NCI-H460 (cell line): ENCODE results near the gene ATG2B. TPM values are rescaled to one million over a fixed set of nuclear protein-coding genes. Genes with fewer than 3 reads are reported as not detected.
A peak's percentile ranks its signal among the peaks of the same experiment; 100 is the strongest.
"Not testable (repeated sequence)": the region's sequence is repeated elsewhere in the genome, so short reads cannot be mapped to it uniquely, and the experiment has no call there.

ENCODE experiments used
- DNase-seq: peaks from one replicate; pipeline ENCODE4 v3.0.0-alpha.2; 2016; ENCODE audit warnings: low read depth; ENCODE audit errors: extremely low read depth
- total RNA-seq: library from RNA; depleted of rRNA; stranded (reverse); fragments of >200 nt; shearing (Covaris generic); gene quantifications from 2 replicates; pipeline ENCODE4 v1.2.3, GENCODE V29; 2014

Gene ATG2B
- total RNA-seq, 1 experiment from 2014 or later, result 13.1 TPM

- no peak for DNase-seq
Measured at GRCh38 chr14:96383445-96383844, 20.3 kb upstream of the ATG2B start.

DNA sequence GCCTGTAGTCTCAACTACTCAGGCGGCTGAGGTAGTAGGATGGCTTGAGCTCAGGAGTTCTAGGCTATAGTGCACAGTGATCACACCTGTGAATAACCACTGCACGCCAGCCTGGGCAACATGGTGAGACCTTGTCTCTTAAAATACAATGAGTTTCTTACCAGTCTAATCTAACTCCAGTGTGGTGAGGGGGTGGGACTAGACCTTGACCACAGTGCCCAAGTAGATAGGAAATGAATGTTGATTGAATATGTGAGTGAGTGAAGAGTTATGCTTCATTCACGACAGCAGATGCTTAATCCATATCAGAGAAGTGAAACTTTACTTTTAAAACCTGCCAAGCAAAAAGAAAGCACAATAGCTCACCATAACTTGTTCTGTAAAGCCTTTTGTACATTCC is 17.6 kb upstream of the ATG2B start:
- DNase-seq, result no peak

GRCh38 chr14:96376093-96376492 is 13.0 kb upstream of the ATG2B start:
- DNase-seq, result no peak

DNA sequence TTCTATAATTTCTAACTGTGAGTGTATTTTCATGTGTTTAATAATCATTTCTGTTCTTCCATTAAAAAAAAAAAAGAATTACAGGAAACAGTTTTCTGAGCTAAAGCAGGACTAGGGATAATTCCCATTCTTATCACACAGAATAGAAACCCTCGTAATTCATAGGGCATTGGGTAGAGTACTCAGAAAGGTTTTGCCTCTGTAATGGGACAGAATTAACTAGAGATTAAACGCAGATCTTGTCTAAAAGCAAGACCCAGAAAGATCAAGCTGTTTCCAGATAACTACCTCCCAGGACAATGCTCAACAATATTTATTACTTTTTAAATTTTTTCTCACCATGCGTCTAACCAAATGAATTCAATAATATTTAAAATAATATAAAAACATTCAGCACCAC is 10.4 kb upstream of the ATG2B start:
- DNase-seq, result no peak

DNA sequence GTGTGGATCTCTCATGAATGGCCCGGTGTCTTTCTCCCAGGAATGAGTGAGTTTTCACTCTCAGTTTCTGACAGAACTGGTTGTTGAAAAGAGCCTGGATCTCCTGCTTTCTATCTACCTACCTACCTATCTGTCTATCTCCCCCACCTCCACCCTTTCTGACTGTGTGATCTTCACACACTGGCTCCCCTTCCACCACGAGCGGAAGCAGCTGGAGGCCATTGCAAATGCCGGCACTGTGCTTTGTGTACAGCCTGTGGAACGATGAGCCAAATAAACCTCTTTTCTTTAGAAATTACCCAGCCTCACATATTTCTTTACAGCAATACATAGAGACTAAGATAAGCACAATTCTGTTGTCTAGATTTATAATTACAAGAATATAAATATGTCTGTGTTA is 7.4 kb upstream of the ATG2B start:
- DNase-seq, result no peak

DNA sequence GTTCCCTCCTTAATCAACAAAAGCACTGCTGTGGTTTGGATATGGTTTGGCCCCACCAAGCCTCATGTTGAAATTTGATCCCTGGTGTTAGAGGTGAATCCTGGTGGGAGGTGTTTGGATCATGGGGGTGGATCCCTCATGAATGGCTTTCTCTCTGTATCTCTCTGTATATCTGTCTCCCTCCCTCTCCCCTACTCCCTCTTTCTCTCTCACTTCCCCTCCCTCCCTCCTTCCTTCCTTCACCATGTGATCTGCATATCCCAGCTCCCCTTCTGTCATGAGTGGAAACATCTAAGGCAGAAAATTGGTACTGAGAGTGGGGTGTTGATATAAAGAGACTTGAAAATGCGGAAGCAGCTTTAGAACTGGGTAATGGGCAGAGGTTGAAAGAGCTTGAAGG is 5.4 kb upstream of the ATG2B start:
- DNase-seq, result no peak

- DNase-seq, result no peak
Measured at GRCh38 chr14:96364962-96365361, 1.8 kb upstream of the ATG2B start.

DNA sequence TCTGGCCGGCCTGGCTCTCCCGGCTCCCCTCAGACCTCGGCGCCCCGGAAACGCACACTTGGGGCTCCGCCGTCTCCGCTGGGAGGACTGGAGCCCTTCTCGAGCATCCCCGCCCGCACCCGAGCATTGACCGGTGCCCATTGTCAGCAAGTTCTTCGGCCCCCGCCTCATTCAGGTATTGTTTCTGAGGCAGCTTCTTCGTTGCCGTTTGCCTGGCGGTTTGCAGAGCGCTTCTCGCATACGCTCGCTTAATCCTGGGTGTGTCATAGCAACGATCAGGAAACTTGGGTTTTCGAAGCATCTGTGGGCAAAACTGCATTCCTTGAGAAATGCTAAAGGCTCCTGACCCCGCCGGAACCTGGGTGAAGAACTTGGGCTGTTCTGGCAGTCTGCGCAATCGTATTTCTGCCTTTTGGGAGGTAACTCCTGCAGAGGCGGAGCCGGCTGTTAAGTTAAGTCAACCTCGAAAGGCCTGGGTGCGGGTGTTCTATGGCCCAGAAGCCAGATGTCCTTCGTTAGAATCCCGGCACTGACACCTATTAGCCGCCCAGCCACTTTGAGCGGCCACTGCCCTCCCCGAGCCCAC is 703 bp upstream of the ATG2B start:
- no peak for DNase-seq

DNA sequence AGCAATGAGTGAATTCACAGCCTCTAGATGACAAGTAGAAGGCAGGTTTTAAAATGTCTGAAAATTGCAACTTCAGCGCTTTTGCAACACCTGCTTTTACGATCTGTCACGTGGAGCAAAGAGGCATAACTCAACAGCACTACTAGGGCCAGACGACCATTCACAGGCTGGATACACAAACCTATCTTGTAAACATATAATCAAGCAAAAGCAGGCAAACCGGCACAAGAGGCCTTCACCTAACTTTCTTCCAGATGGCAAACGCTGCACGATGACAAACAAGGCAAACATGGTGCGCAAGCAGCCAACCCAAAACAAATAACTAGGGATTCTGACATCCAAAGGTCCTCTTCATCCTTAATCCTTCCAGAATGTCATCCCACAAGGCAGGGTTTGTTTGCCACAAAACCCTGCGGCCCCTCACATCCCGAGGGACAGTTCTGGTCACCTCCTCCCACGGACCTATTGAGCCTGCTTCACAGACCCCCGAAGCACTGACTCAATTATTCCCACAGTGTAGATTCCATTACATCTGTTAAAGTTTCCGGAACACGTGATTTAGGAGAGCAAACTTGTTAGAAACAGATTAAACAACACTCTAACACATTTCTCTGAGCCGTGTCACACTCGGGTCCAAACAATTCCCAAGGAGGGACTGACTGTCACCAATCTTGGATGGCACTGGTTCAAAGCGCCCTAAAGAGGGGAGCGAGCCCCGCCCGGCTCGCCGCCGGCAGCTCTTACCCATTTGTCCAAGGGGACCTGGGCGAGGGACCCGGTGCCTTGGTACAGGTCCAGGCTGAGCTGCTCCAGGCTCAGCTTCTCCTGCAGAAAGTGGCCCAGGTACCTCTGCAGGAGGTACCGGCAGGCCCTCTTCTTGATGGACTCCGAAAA is 823 bp downstream of the ATG2B start:
- peak; percentile 35 for DNase-seq

- no peak for DNase-seq
Measured at GRCh38 chr14:96359959-96360358, 3.2 kb downstream of the ATG2B start.

- DNase-seq, result no peak
Measured at GRCh38 chr14:96357216-96357615, 5.9 kb downstream of the ATG2B start.

- no peak for DNase-seq
Measured at GRCh38 chr14:96354246-96354645, 8.9 kb downstream of the ATG2B start.

GRCh38 chr14:96352708-96353107 is 10.4 kb downstream of the ATG2B start:
- DNase-seq, result no peak

- DNase-seq, result no peak
Measured at GRCh38 chr14:96351986-96352385, 11.2 kb downstream of the ATG2B start.

DNA sequence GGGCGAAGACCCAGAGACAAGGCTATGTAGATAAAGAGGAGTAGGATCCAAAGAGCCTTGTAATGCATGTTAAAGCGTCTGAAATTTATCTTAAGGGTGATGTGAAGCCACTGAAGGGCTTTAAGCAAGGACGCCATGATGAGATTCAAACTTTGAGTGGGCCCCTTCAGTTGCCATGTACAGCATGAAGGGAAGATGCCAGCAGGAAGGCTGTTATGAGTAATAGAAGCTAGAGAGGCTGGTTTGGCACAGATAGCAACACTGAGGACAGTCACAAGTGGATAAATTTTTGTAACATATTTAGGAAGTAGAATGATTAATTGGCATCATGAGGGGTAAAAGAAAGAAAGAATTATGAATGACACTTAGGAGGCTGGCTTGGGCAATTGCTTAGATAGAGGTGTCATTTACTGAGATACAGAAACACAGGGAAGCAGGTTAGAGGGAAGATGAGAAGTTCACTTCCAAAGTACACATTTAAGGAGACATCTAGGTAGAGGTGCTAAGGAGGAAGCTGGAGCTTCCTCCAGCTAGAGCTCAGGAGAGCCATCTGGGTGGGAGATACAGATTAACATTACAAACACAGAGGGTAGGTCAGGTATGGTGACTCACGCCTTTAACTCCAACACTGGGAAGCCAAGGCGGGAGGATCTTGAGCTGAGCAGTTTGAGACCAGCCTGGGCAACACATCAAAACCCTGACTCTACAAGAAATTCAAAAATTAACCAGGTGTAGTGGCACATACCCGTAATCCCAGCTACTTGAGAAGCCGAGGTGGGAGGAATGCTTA is 13.7 kb downstream of the ATG2B start:
- no peak for DNase-seq

DNA sequence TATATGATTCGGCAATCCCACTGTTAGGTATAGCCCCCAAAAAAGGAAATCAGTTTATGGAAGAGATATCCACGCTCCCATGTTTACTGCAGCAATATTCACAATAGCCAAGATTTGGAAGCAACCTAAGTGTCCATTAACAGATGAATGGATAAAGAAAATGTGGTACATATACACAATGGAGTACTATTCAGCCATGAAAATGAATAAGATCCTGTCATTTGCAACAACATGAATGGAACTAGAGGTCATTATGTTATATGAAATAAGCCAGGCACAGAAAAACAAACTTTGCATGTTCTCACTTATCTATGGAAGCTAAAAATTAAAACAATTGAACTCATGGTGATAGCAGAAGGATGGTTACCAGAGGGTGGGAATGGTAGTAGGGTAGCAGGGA is 15.2 kb downstream of the ATG2B start:
- DNase-seq, result not testable (repeated sequence)

- no peak for DNase-seq
Measured at GRCh38 chr14:96345669-96346068, 17.5 kb downstream of the ATG2B start.

- DNase-seq, result no peak
Measured at GRCh38 chr14:96341323-96341722, 21.8 kb downstream of the ATG2B start.

- DNase-seq, result no peak
Measured at GRCh38 chr14:96338551-96338950, 24.6 kb downstream of the ATG2B start.

- DNase-seq, result no peak
Measured at GRCh38 chr14:96324219-96324618, 38.9 kb downstream of the ATG2B start.

GRCh38 chr14:96320605-96321004 is 42.5 kb downstream of the ATG2B start:
- no peak for DNase-seq

- DNase-seq, result no peak
Measured at GRCh38 chr14:96318836-96319235, 44.3 kb downstream of the ATG2B start.
